GM19452 (cell line): ENCODE measurements around the gene DRC7.
"Not testable (repeated sequence)": the region's sequence is repeated elsewhere in the genome, so short reads cannot be mapped to it uniquely, and the experiment has no call there.

Experiments
- ATAC-seq: cut with Tn5 transposase; IDR thresholded peaks from one replicate; pipeline ENCODE4 v1.9.1; 2021; ENCODE audit not compliant: unreplicated experiment

DRC7 gene

GRCh38 chr16:57658878-57659674 is 35.5 kb upstream of the DRC7 start:
- no peak for ATAC-seq

GRCh38 chr16:57660715-57661463 is 33.7 kb upstream of the DRC7 start:
- no peak for ATAC-seq

GRCh38 chr16:57661510-57661909 is 33.1 kb upstream of the DRC7 start:
- ATAC-seq, result no peak

- ATAC-seq, result no peak
These were observed 32.4 kb upstream of the DRC7 start for GRCh38 chr16:57661936-57662906.

- no peak for ATAC-seq
These were observed 31.2 kb upstream of the DRC7 start for GRCh38 chr16:57663436-57663835.

GRCh38 chr16:57663917-57664661 is 30.5 kb upstream of the DRC7 start:
- no peak for ATAC-seq

- ATAC-seq, result no peak
These were observed 30.0 kb upstream of the DRC7 start for GRCh38 chr16:57664662-57665025.

- no peak for ATAC-seq
These were observed 29.1 kb upstream of the DRC7 start for GRCh38 chr16:57665541-57665940.

GRCh38 chr16:57666353-57667047 is 28.1 kb upstream of the DRC7 start:
- ATAC-seq, result no peak

- ATAC-seq, result no peak
These were observed 27.5 kb upstream of the DRC7 start for GRCh38 chr16:57667048-57667525.

- ATAC-seq, result no peak
These were observed 26.9 kb upstream of the DRC7 start for GRCh38 chr16:57667526-57668262.

GRCh38 chr16:57668263-57668571 is 26.4 kb upstream of the DRC7 start, which contains the start of gene ADGRG3:
ADGRG3 (plus strand) TSS chr16:57668306; CDS start chr16:57668348, 42 bp downstream.
- no peak for ATAC-seq

GRCh38 chr16:57668630-57669475 is 25.8 kb upstream of the DRC7 start:
- ATAC-seq, result no peak

- no peak for ATAC-seq
These were observed 25.0 kb upstream of the DRC7 start for GRCh38 chr16:57669476-57670162.

GRCh38 chr16:57670196-57670595 is 24.4 kb upstream of the DRC7 start:
- no peak for ATAC-seq

GRCh38 chr16:57671451-57671850 is 23.2 kb upstream of the DRC7 start:
- ATAC-seq, result not testable (repeated sequence)

GRCh38 chr16:57672416-57672815 is 22.2 kb upstream of the DRC7 start:
- ATAC-seq, result no peak

GRCh38 chr16:57672824-57673223 is 21.8 kb upstream of the DRC7 start:
- ATAC-seq, result no peak
